NCI-H2171 (cell line): Measurements from ENCODE around the gene ADAMTS6.

Experiments
- DNase-seq: peaks from one replicate; lab custom pipeline; 2025; lab: John Stamatoyannopoulos, UW

ADAMTS6 gene

DNA sequence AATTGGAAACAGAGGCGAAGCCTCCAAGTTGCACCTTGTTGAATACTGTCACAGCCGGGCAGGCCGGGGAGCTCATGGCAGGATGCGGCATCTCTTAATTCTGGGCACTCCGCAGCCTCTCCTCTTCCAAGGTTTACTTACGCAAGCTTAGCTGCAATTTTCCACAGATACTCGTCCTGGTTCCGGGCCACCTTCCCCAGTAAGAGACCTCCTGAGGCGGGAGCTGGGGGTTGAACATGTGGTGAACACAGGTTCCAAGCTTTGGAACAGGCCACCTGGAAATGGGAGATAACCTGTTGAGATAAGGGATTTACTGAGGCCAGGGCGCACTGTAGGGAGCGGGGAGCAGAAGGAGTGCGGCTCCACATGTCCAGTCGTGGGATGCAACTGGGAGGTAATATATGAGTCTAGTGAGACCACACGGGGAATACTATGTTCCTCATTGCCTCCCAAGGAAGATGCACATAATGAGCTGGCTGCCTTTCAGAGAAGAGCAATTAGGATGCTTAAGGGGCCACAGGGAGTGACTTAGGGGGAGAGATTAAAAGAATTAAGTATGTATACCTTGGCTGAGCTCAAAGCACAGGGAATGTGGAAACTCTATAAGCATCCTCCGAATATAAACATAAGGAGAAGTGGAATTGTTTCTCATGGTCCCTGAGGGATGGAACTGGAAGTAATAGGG is 377.8 kb downstream of the ADAMTS6 start:
- DNase-seq, result no peak

DNA sequence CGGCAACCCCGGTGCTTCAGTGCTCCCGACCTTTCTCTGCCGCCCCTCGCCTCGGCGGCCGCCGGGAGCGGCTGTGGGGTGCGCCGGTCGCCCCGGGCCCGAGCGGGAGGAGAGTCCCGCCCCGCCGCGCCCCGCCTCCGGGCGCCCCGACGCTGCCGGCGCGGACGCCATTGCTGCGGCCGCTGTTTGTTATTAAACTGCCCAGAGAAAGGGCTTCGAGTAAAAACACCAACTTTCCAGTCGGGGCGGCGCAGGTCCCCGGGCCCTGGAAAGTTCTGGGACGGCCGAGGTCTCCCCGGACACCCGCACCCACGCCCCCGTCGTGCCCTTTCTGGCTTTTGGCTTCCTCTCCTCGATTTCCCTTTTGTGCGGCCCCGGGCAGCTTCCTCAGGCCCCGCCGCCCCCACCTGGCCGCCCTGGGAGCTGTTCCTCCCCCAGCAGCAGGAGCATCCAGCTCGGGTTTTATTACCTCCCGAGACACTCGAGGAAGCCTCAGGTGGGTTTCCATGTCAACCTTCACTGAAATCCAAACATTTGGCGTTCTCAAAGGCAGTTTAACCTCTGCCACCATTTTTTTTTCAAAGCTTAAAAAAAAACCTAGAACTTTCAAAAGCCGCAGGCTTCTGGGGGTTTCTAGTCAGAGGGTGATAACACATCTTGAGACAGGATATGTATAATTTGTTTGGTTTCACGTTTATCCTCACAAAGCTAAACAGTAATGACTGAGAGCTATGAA is 378.6 kb downstream of the ADAMTS6 start:
- DNase-seq, result peak; percentile 77

DNA sequence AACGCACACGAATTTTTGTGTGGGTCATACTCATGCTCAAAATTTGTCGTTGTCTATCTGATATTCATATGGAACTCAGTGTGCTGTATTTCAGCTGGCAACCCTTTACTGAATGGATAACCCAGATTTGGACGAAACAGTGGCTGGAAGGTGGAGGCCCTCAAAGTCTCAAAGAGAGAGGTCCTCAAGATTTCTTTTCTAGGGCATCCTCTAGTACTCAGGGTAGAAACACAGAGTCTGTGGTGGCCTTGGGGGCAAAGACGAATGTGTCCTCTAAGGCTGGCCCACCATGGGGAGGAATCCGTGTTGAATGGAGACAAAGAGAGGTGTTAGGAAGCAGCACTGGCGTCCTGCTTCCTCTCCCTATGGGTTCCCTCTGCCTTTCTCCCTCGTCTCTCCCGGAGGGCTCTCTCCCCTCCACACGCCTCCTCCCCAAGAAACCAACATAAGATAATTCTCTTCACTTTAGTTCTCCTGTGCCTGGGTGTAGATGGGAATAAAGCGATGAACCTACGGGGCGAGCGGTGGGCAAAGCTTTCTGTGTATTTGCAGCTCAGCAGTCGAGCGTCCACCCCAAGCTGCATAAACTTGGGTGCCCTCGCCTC is 379.2 kb downstream of the ADAMTS6 start:
- DNase-seq, result no peak

DNA sequence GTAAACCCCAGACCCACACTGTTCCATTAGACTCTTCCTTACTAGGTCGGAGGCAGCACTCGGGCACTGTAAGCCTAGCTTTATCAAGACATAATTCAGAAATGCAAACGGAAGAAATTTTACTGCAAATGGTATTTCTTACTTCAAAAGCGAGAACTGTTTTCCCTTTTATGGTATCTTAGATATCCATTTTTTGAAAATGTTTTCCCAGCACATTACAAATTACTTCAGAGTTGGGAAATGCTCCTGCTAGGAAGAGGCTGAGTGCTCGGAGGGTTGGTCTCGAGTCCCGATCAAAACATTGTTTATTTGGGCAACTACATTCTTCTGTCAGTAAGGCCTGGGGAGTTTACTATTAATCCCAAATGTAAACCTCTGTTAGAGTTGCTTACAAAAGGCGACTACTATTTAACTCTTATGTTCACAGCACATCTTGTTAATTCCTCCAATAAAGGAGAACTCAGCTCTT is 380.1 kb downstream of the ADAMTS6 start:
- no peak for DNase-seq

DNA sequence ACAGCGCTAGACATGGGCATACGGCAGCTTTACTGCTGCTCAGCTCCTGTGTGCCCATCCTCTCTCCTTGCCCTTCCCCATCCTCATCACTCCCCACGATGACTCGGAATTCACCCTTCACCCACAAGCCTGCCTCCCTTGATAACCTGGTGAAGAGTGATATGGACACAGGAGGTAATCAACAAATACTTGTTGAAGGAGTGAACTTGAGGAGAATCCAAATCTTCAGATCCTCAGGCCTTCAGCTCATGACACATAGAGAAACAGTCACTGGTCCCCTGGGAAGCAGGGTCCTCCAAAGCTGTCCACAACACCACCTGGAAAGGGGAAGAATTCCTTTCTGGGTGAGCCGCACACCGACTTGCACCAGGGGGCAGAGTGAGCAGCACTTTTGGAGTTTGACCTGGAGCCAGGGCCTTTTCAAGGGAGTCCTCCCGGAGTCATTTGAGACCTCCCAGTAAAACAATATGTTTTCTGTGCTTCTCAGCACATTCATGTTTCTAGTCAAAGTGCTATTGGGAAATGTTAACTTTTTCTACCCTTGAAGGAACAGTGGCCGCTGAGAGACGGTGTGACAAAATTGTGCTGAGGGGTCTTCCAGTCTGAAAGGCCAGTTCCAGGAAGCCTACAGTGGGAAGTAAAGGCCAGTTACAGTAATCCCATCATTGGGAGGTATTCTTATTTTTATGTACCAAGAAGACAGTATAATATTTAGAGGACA is 380.6 kb downstream of the ADAMTS6 start:
- DNase-seq, result no peak
